Measurements from ENCODE around the gene ASB13. TPM values are rescaled to one million over a fixed set of nuclear protein-coding genes. Genes with fewer than 3 reads are reported as not detected.

ASB13 gene
- total RNA-seq, 1 donor from 2014 or later: 28.2 TPM

GRCh38 chr10:5698062-5698461, 31.7 kb upstream of the ASB13 start:
- no peaks in the 10 kb centered on the region for H3K9me3 Mint-ChIP-seq
- H3K4me3 Mint-ChIP-seq: no peak overlapping the region
- H3K27me3 Mint-ChIP-seq: no peaks in the 10 kb centered on the region
- peaks cover 14% of the 10 kb centered on the region for H3K4me1 Mint-ChIP-seq (ENCODE audit: unreplicated experiment)
- H3K36me3 Mint-ChIP-seq: no peaks in the 10 kb centered on the region
- no peak overlapping the region for H3K27ac Mint-ChIP-seq
- DNase-seq (ENCODE audit: extremely low spot score, unreplicated experiment): no peak
- TF ChIP-seq CTCF (conservative IDR thresholded peaks at IDR 0.05): no peak

GRCh38 chr10:5697342-5697741, 30.9 kb upstream of the ASB13 start:
- DNase-seq (ENCODE audit: extremely low spot score, unreplicated experiment): no peak
- H3K9me3 Mint-ChIP-seq: no peaks in the 10 kb centered on the region
- H3K4me3 Mint-ChIP-seq: no peak overlapping the region
- no peaks in the 10 kb centered on the region for H3K36me3 Mint-ChIP-seq
- peaks cover 19% of the 10 kb centered on the region for H3K4me1 Mint-ChIP-seq (ENCODE audit: unreplicated experiment)
- H3K27ac Mint-ChIP-seq: no peak overlapping the region
- no peak for TF ChIP-seq CTCF (conservative IDR thresholded peaks at IDR 0.05)
- no peaks in the 10 kb centered on the region for H3K27me3 Mint-ChIP-seq

- Mint-ChIP-seq H3K27ac (no peak overlapping the region), H3K27me3 (no peaks in the 10 kb centered on the region), H3K4me1 (ENCODE audit: unreplicated experiment) (peaks cover 29% of the 10 kb centered on the region), H3K9me3 (no peaks in the 10 kb centered on the region), H3K36me3 (no peaks in the 10 kb centered on the region), H3K4me3 (no peak overlapping the region)
- no peak for DNase-seq (ENCODE audit: extremely low spot score, unreplicated experiment)
- no peak for TF ChIP-seq CTCF (conservative IDR thresholded peaks at IDR 0.05)
These were observed 28.2 kb upstream of the ASB13 start for GRCh38 chr10:5694573-5694972.

- no peaks in the 10 kb centered on the region for H3K36me3 Mint-ChIP-seq
- no peaks in the 10 kb centered on the region for H3K27me3 Mint-ChIP-seq
- no peak for TF ChIP-seq CTCF (conservative IDR thresholded peaks at IDR 0.05)
- H3K4me1 Mint-ChIP-seq (ENCODE audit: unreplicated experiment): peaks cover 29% of the 10 kb centered on the region
- H3K27ac Mint-ChIP-seq: peak overlapping the region; percentile 87
- peak overlapping the region; percentile 86 for H3K4me3 Mint-ChIP-seq
- H3K9me3 Mint-ChIP-seq: no peaks in the 10 kb centered on the region
- DNase-seq (ENCODE audit: extremely low spot score, unreplicated experiment): peak; percentile 78
These were observed 26.3 kb upstream of the ASB13 start for GRCh38 chr10:5692461-5693358.

- Mint-ChIP-seq H3K36me3 (no peaks in the 10 kb centered on the region), H3K27me3 (no peaks in the 10 kb centered on the region), H3K4me1 (ENCODE audit: unreplicated experiment) (peaks cover 31% of the 10 kb centered on the region), H3K4me3 (peak overlapping the region; percentile 80), H3K27ac (peak overlapping the region; percentile 76), H3K9me3 (no peaks in the 10 kb centered on the region)
- no peak for DNase-seq (ENCODE audit: extremely low spot score, unreplicated experiment)
- TF ChIP-seq CTCF (conservative IDR thresholded peaks at IDR 0.05): no peak
These were observed 25.4 kb upstream of the ASB13 start for GRCh38 chr10:5691786-5692185.

Data from type B pancreatic cell (in vitro differentiated cells).